Ascending aorta (tissue), 2 donors: ENCODE data around the gene NIT1. TPM values are rescaled to one million over a fixed set of nuclear protein-coding genes. Genes with fewer than 3 reads are reported as not detected.

Experiments
- DNase-seq, 2 donors: peaks; one replicate each; pipeline ENCODE4 v3.0.0-alpha.2; 2019; ENCODE audit warnings: low spot score in 2 of 2
- H3K27ac ChIP-seq, 2 donors: fragments of 200-600 bp; sonication (generic); one replicate each; pipeline ENCODE4 v1.5.1; 2016 to 2017; ENCODE audit warnings: mild to moderate bottlenecking in 1 of 2
- H3K27me3 ChIP-seq: fragments of 200-600 bp; sonication (generic); one replicate; pipeline ENCODE4 v1.5.1; 2017
- H3K36me3 ChIP-seq, 2 donors: fragments of 200-600 bp; sonication (generic); one replicate each; pipeline ENCODE4 v1.5.1; 2016
- H3K4me1 ChIP-seq, 2 donors: fragments of 200-600 bp; sonication (generic); one replicate each; pipeline ENCODE4 v1.5.1; 2016 to 2017; ENCODE audit warnings: mild to moderate bottlenecking in 1 of 2
- H3K4me3 ChIP-seq, 2 donors: fragments of 200-600 bp; sonication (generic); one replicate each; pipeline ENCODE4 v1.5.1; 2016 to 2017; ENCODE audit warnings: mild to moderate bottlenecking in 1 of 2
- H3K9me3 ChIP-seq, 2 donors: fragments of 200-600 bp; sonication (generic); one replicate each; pipeline ENCODE4 v1.5.1; 2016
- CTCF ChIP-seq, 3 experiments: fragments of 200-600 bp in 2 of 3; fragments of 450-650 bp in 1 of 3; sonication (generic) in 2 of 3; IDR thresholded peaks; one replicate each; pipeline ENCODE4 v1.5.1; 2016 to 2019; ENCODE audit warnings: antibody characterized with exemption in 3 of 3, mild to moderate bottlenecking in 1 of 3, moderate library complexity in 1 of 3
- intact Hi-C: fragments of 100-400 bp; cut with DNase I; formaldehyde crosslinking; loops from one replicate; pipeline ENCODE4 v1.15.1; 2023
- total RNA-seq: library from RNA; depleted of rRNA; stranded (reverse); fragments of >200 nt; gene quantifications from one replicate; pipeline ENCODE4 v1.1.0, GENCODE V29; 2016

Gene NIT1
- total RNA-seq, result 44.9 TPM

- H3K4me1 ChIP-seq, result peaks cover 10 to 26% of the 10 kb centered on the region in 2 donors
- intact Hi-C loops, result loop anchor here (1.0 to 5.0 kb wide), 5 partner anchors 14 to 269 kb away; partner anchors contain the start of genes DEDD, KLHDC9 and USF1
- H3K4me3 ChIP-seq, result peak within 1 kb of the TSS; percentile 76 to 98
These were observed at the start of gene NIT1, which contains the start of gene PFDN2 for GRCh38 chr1:161117759-161118581. Gene NIT1 (plus strand): TSS chr1:161118105. CDS start chr1:161118177, 72 bp downstream. Gene PFDN2 (minus strand): TSS chr1:161118037. CDS start chr1:161118026, 11 bp downstream.

GRCh38 chr1:161068306-161069234 is 49.3 kb upstream of the NIT1 start:
- TF ChIP-seq CTCF (IDR thresholded peaks at IDR 0.05), result no peak
- Histone ChIP-seq H3K27me3 (no peaks in the 10 kb centered on the region), H3K4me3 (peak overlapping the region in 1 of 2 donors; percentile 50), H3K27ac (peak overlapping the region; percentile 11 to 61), H3K36me3 (no peaks in the 10 kb centered on the region), H3K4me1 (no peaks in the 10 kb centered on the region), H3K9me3 (no peaks in the 10 kb centered on the region)
- intact Hi-C loops, result no loop called here
- peak; percentile 58 to 76 for DNase-seq

More at GRCh38 chr1:161117759-161118581, at the start of gene NIT1, which contains the start of gene PFDN2:
- peak within 1 kb of the TSS; percentile 94 to 98 for H3K27ac ChIP-seq
- peak; percentile 37 to 92 for DNase-seq
- TF ChIP-seq CTCF (IDR thresholded peaks at IDR 0.05), result peak in 1 of 3 experiments; percentile 3
- H3K9me3 ChIP-seq, result no peaks in the 10 kb centered on the region
- H3K27me3 ChIP-seq, result no peaks in the 10 kb centered on the region
- H3K36me3 ChIP-seq, result peaks cover 27 to 32% of the 10 kb centered on the region in 2 donors

GRCh38 chr1:161069241-161069640 is 48.7 kb upstream of the NIT1 start:
- DNase-seq, result no peak
- Histone ChIP-seq H3K36me3 (no peaks in the 10 kb centered on the region), H3K4me1 (no peaks in the 10 kb centered on the region), H3K27me3 (no peaks in the 10 kb centered on the region), H3K9me3 (no peaks in the 10 kb centered on the region), H3K27ac (peak overlapping the region in 1 of 2 donors; percentile 61), H3K4me3 (peak overlapping the region in 1 of 2 donors; percentile 50)
- TF ChIP-seq CTCF (IDR thresholded peaks at IDR 0.05), result no peak
- intact Hi-C loops, result no loop called here

GRCh38 chr1:161069731-161070270 is 48.1 kb upstream of the NIT1 start, which contains the start of gene ARHGAP30:
Gene ARHGAP30 (minus strand): TSS chr1:161069891. CDS start chr1:161069624, 267 bp downstream.
- Histone ChIP-seq H3K27ac (peak within 1 kb of the TSS; percentile 11 to 61), H3K9me3 (no peaks in the 10 kb centered on the region), H3K27me3 (no peaks in the 10 kb centered on the region), H3K36me3 (no peaks in the 10 kb centered on the region), H3K4me1 (no peaks in the 10 kb centered on the region), H3K4me3 (peak within 1 kb of the TSS in 1 of 2 donors; percentile 50)
- intact Hi-C loops, result no loop called here
- peak; percentile 68 to 83 for DNase-seq
- no peak for TF ChIP-seq CTCF (IDR thresholded peaks at IDR 0.05)

- DNase-seq, result no peak
- Histone ChIP-seq H3K27ac (no peak overlapping the region), H3K4me3 (no peak overlapping the region), H3K27me3 (no peaks in the 10 kb centered on the region), H3K9me3 (no peaks in the 10 kb centered on the region), H3K36me3 (no peaks in the 10 kb centered on the region), H3K4me1 (no peaks in the 10 kb centered on the region)
- TF ChIP-seq CTCF (IDR thresholded peaks at IDR 0.05), result no peak
- intact Hi-C loops, result no loop called here
These were observed 47.1 kb upstream of the NIT1 start for GRCh38 chr1:161070761-161071160.
